Gastroesophageal sphincter (tissue), 3 donors: ENCODE results near the gene RHOH.

Experiments
- POLR2A ChIP-seq, 2 donors: fragments of 450-650 bp; IDR thresholded peaks; one replicate each; pipeline ENCODE4 v1.6.1; 2017; ENCODE audit warnings: antibody characterized with exemption in 2 of 2, mild to moderate bottlenecking in 2 of 2, moderate library complexity in 1 of 2
- POLR2AphosphoS5 ChIP-seq: sonication (generic); formaldehyde crosslinking; IDR thresholded peaks from one replicate; pipeline ENCODE4 v1.6.1; 2017; ENCODE audit warnings: antibody characterized with exemption
- TF ChIP-seq, protein P1 (sequence below), 4 experiments: fragments of 200-600 bp in 2 of 4; fragments of 450-650 bp in 2 of 4; sonication (generic) in 1 of 4; IDR thresholded peaks; one replicate each; pipeline ENCODE4 v1.5.1; 2017 to 2019; ENCODE audit warnings: antibody characterized with exemption in 4 of 4, mild to moderate bottlenecking in 2 of 4, moderate library complexity in 2 of 4

DNA sequence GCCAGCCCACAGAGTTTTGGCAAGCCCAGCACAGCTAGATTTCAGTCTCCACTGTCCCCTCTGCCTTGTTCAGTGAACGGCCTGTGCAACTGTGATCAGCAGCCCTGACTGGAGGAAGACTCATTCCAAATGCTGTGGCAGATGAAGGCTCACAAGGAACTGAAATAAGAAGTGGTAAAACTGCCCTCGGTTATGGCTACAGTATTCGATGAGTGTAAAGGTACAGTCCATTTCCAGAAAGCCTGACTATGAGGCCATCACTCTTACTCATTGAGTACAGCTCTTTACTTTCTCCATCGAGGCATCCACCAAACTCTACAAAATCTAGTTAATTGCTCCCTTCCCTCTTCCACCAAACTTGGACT lies 69.1 kb downstream of the RHOH start:
- TF ChIP-seq, protein P1, sequence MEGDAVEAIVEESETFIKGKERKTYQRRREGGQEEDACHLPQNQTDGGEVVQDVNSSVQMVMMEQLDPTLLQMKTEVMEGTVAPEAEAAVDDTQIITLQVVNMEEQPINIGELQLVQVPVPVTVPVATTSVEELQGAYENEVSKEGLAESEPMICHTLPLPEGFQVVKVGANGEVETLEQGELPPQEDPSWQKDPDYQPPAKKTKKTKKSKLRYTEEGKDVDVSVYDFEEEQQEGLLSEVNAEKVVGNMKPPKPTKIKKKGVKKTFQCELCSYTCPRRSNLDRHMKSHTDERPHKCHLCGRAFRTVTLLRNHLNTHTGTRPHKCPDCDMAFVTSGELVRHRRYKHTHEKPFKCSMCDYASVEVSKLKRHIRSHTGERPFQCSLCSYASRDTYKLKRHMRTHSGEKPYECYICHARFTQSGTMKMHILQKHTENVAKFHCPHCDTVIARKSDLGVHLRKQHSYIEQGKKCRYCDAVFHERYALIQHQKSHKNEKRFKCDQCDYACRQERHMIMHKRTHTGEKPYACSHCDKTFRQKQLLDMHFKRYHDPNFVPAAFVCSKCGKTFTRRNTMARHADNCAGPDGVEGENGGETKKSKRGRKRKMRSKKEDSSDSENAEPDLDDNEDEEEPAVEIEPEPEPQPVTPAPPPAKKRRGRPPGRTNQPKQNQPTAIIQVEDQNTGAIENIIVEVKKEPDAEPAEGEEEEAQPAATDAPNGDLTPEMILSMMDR (IDR thresholded peaks at IDR 0.05) = no peak
- TF ChIP-seq POLR2A (IDR thresholded peaks at IDR 0.05) (no peak), POLR2AphosphoS5 (no peak)
